GM21526 (cell line): ENCODE data around the gene LRIG2.
"Not testable (repeated sequence)": the region's sequence is repeated elsewhere in the genome, so short reads cannot be mapped to it uniquely, and the experiment has no call there.

Experiments
- ATAC-seq: cut with Tn5 transposase; IDR thresholded peaks from one replicate; pipeline ENCODE4 v1.9.1; 2021; ENCODE audit warnings: moderate library complexity; ENCODE audit not compliant: unreplicated experiment, low FRiP score

LRIG2 gene

GRCh38 chr1:113156368-113156767 is 83.4 kb downstream of the LRIG2 start:
- ATAC-seq = no peak

- not testable (repeated sequence) for ATAC-seq
These were observed 85.7 kb downstream of the LRIG2 start for GRCh38 chr1:113158743-113159142.

- no peak for ATAC-seq
These were observed 93.5 kb downstream of the LRIG2 start for GRCh38 chr1:113166473-113166872.

GRCh38 chr1:113168946-113169345 is 95.9 kb downstream of the LRIG2 start:
- ATAC-seq = no peak

- ATAC-seq = no peak
These were observed 96.6 kb downstream of the LRIG2 start for GRCh38 chr1:113169591-113169990.

GRCh38 chr1:113170519-113170918 is 97.5 kb downstream of the LRIG2 start:
- ATAC-seq = peak; percentile 76

GRCh38 chr1:113178106-113178505 is 105.1 kb downstream of the LRIG2 start:
- no peak for ATAC-seq

GRCh38 chr1:113178522-113178921 is 105.5 kb downstream of the LRIG2 start:
- ATAC-seq = no peak
